OCI-M2 (cell line): ENCODE measurements around the gene PPP3R1.
"Not testable (repeated sequence)": the region's sequence is repeated elsewhere in the genome, so short reads cannot be mapped to it uniquely, and the experiment has no call there.

ENCODE experiments used
- DNase-seq: peaks from one replicate; lab custom pipeline; 2025; ENCODE audit not compliant: unreplicated experiment; lab: John Stamatoyannopoulos, UW

The PPP3R1 gene

GRCh38 chr2:68189991-68190784, 62.1 kb downstream of the PPP3R1 start:
- DNase-seq: no peak

- DNase-seq: no peak
Observed at GRCh38 chr2:68188831-68189230, 63.5 kb downstream of the PPP3R1 start.

GRCh38 chr2:68187329-68187728, 65.0 kb downstream of the PPP3R1 start:
- no peak for DNase-seq

GRCh38 chr2:68185541-68186164, 66.7 kb downstream of the PPP3R1 start:
- DNase-seq: no peak

- no peak for DNase-seq
Observed at GRCh38 chr2:68182902-68183301, 69.4 kb downstream of the PPP3R1 start.

- no peak for DNase-seq
Observed at GRCh38 chr2:68178954-68179627, 73.2 kb downstream of the PPP3R1 start.

GRCh38 chr2:68178432-68178831, 73.9 kb downstream of the PPP3R1 start:
- DNase-seq: no peak

- no peak for DNase-seq
Observed at GRCh38 chr2:68177541-68177940, 74.8 kb downstream of the PPP3R1 start.

GRCh38 chr2:68176657-68177056, 75.7 kb downstream of the PPP3R1 start:
- DNase-seq: no peak

- not testable (repeated sequence) for DNase-seq
Observed at GRCh38 chr2:68175210-68175609, 77.1 kb downstream of the PPP3R1 start.

- DNase-seq: no peak
Observed at GRCh38 chr2:68172990-68173700, 79.2 kb downstream of the PPP3R1 start.

- no peak for DNase-seq
Observed at GRCh38 chr2:68172521-68172920, 79.8 kb downstream of the PPP3R1 start.

GRCh38 chr2:68171684-68172083, 80.6 kb downstream of the PPP3R1 start:
- no peak for DNase-seq

- no peak for DNase-seq
Observed at GRCh38 chr2:68171146-68171545, 81.2 kb downstream of the PPP3R1 start.

GRCh38 chr2:68169308-68169707, 83.0 kb downstream of the PPP3R1 start:
- no peak for DNase-seq

GRCh38 chr2:68167186-68167585, 85.1 kb downstream of the PPP3R1 start:
- no peak for DNase-seq

- DNase-seq: no peak
Observed at GRCh38 chr2:68163641-68164040, 88.7 kb downstream of the PPP3R1 start.

- DNase-seq: no peak
Observed at GRCh38 chr2:68158134-68158447, 94.2 kb downstream of the PPP3R1 start.

GRCh38 chr2:68157402-68158133, 94.8 kb downstream of the PPP3R1 start, which contains the start of gene PNO1:
Gene PNO1, plus strand, starts transcription at chr2:68157888. Its CDS starts 47 bp downstream, at chr2:68157935.
- peak; percentile 89 for DNase-seq

- DNase-seq: no peak
Observed at GRCh38 chr2:68157002-68157401, 95.3 kb downstream of the PPP3R1 start.

GRCh38 chr2:68156419-68156818, 95.9 kb downstream of the PPP3R1 start:
- no peak for DNase-seq
